ENCODE data around the gene LYPLAL1.

Gene LYPLAL1

DNA sequence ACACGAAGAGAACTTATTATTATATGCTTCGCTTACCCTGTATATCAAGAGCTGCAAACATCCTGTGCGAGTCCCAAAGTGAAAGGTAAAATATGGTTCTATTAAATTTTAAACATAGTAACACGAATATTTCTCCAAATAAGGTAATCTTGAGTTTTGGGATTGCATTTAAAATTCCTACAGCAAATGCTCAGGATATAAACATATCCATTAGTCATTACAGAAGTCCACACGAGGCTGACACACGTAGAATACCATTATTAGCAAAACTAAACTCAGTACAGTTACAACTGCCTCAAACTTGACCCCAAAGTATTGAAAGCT lies 282 bp upstream of the LYPLAL1 start:
- no peaks in the 10 kb centered on the region for H3K36me3 ChIP-seq (ENCODE audit: low read depth)
- DNase-seq (ENCODE audit: low spot score) = no peak
- no peaks in the 10 kb centered on the region for H3K27me3 ChIP-seq (ENCODE audit: insufficient read depth, poor library complexity, severe bottlenecking)
- no peak overlapping the region for H3K27ac ChIP-seq (ENCODE audit: poor library complexity, severe bottlenecking)
- H3K4me3 ChIP-seq (ENCODE audit: severe bottlenecking) = peak overlapping the region; percentile 49
- no peaks in the 10 kb centered on the region for H3K9me3 ChIP-seq (ENCODE audit: severe bottlenecking)
- TF ChIP-seq, protein P1, sequence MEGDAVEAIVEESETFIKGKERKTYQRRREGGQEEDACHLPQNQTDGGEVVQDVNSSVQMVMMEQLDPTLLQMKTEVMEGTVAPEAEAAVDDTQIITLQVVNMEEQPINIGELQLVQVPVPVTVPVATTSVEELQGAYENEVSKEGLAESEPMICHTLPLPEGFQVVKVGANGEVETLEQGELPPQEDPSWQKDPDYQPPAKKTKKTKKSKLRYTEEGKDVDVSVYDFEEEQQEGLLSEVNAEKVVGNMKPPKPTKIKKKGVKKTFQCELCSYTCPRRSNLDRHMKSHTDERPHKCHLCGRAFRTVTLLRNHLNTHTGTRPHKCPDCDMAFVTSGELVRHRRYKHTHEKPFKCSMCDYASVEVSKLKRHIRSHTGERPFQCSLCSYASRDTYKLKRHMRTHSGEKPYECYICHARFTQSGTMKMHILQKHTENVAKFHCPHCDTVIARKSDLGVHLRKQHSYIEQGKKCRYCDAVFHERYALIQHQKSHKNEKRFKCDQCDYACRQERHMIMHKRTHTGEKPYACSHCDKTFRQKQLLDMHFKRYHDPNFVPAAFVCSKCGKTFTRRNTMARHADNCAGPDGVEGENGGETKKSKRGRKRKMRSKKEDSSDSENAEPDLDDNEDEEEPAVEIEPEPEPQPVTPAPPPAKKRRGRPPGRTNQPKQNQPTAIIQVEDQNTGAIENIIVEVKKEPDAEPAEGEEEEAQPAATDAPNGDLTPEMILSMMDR (IDR thresholded peaks at IDR 0.05; ENCODE audit: poor library complexity, severe bottlenecking) = no peak
- peaks cover 7% of the 10 kb centered on the region for H3K4me1 ChIP-seq (ENCODE audit: insufficient read depth, poor library complexity, severe bottlenecking)
- no peak for ATAC-seq (ENCODE audit: low read depth)

DNA sequence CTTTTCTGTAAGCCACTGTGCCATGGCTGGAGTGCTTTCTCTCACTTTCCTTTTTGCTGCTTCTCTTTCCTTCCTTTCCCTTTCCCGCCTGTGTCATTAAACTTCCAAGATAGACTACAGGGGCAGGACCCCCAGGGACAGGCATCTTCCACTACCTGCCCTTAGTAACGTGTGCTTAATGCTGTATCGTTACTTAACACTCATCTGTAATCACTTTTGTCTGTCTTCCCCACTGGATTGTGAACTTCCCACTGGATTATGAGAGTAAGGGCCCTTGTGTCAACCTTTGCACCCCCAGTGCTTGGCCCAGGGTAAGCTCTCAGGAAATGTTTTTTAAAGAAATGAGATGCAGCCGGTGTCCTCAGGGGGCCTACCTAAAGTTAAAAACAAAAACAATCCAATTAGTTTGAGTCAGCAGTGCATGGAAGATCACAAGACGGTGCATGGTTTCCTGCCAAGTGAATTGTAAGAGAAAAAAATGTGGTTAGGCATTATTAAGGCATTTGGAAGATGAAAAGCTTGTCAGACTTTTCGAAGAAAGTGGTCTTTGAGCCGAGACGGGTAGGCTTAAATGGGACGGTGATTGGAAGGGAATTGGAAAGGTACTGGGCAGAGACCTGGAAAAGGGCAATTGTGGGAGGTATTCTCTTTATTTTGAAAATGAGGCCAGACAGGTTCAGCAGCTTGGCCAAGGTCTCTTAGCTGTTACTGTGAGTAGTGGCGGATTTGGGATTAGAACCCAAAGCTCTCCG lies 958 bp downstream of the LYPLAL1 start:
- peak overlapping the region; percentile 33 for H3K27ac ChIP-seq (ENCODE audit: poor library complexity, severe bottlenecking)
- H3K4me3 ChIP-seq (ENCODE audit: severe bottlenecking) = peak overlapping the region; percentile 49
- TF ChIP-seq, protein P1 (IDR thresholded peaks at IDR 0.05; ENCODE audit: poor library complexity, severe bottlenecking) = no peak
- H3K36me3 ChIP-seq (ENCODE audit: low read depth) = no peaks in the 10 kb centered on the region
- DNase-seq (ENCODE audit: low spot score) = no peak
- H3K4me1 ChIP-seq (ENCODE audit: insufficient read depth, poor library complexity, severe bottlenecking) = peaks cover 7% of the 10 kb centered on the region
- no peaks in the 10 kb centered on the region for H3K27me3 ChIP-seq (ENCODE audit: insufficient read depth, poor library complexity, severe bottlenecking)
- H3K9me3 ChIP-seq (ENCODE audit: severe bottlenecking) = no peaks in the 10 kb centered on the region
- ATAC-seq (ENCODE audit: low read depth) = peak; percentile 24; the same call in 2 of the 3 replicates

DNA sequence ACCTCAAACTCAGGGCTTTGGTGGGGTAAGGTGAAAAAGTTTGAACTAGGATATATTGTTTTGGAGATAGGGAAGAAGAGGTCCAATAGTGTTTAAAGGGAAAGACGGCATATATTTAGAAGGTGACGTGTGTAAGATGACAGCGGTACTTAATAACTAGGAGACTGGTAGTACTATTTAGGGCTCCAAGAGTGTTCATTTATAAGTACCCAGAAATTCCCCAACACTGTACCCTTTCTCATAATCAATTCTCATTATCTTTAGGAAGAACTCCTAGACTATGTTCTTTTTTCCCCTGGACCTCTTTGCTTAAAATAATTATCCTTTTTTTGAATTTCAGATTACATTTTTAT lies 1.5 kb downstream of the LYPLAL1 start:
- H3K4me3 ChIP-seq (ENCODE audit: severe bottlenecking) = no peak overlapping the region
- TF ChIP-seq, protein P1 (IDR thresholded peaks at IDR 0.05; ENCODE audit: poor library complexity, severe bottlenecking) = no peak
- H3K27me3 ChIP-seq (ENCODE audit: insufficient read depth, poor library complexity, severe bottlenecking) = no peaks in the 10 kb centered on the region
- ATAC-seq (ENCODE audit: low read depth) (no peak), DNase-seq (ENCODE audit: low spot score) (no peak)
- H3K9me3 ChIP-seq (ENCODE audit: severe bottlenecking) = no peaks in the 10 kb centered on the region
- H3K27ac ChIP-seq (ENCODE audit: poor library complexity, severe bottlenecking) = peak overlapping the region; percentile 33
- H3K36me3 ChIP-seq (ENCODE audit: low read depth) = no peaks in the 10 kb centered on the region
- peaks cover 7% of the 10 kb centered on the region for H3K4me1 ChIP-seq (ENCODE audit: insufficient read depth, poor library complexity, severe bottlenecking)

DNA sequence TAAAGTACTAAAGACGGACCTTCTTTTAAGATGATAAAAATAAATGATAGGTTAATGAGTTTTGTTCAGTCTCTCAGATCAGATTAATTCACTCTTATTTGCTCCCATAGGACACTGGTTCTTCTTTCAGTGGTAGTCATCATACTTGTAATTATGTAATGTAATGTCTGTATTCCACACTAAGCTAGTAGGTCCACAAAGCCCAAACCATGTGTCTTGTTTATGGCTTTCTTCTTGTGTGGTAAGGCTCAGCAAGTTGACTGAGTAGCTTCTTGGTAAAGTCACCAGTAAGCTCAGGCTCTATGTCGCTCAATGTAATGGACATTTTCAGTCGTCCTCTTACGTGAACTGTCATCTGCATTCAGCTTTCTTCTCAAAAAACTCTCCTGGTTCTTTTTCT lies 2.5 kb downstream of the LYPLAL1 start:
- ATAC-seq (ENCODE audit: low read depth) = no peak
- Histone ChIP-seq H3K27ac (ENCODE audit: poor library complexity, severe bottlenecking) (no peak overlapping the region), H3K9me3 (ENCODE audit: severe bottlenecking) (no peaks in the 10 kb centered on the region), H3K27me3 (ENCODE audit: insufficient read depth, poor library complexity, severe bottlenecking) (no peaks in the 10 kb centered on the region), H3K4me1 (ENCODE audit: insufficient read depth, poor library complexity, severe bottlenecking) (peaks cover 7% of the 10 kb centered on the region), H3K36me3 (ENCODE audit: low read depth) (no peaks in the 10 kb centered on the region), H3K4me3 (ENCODE audit: severe bottlenecking) (no peak overlapping the region)
- DNase-seq (ENCODE audit: low spot score) = no peak
- TF ChIP-seq, protein P1 (IDR thresholded peaks at IDR 0.05; ENCODE audit: poor library complexity, severe bottlenecking) = no peak

DNA sequence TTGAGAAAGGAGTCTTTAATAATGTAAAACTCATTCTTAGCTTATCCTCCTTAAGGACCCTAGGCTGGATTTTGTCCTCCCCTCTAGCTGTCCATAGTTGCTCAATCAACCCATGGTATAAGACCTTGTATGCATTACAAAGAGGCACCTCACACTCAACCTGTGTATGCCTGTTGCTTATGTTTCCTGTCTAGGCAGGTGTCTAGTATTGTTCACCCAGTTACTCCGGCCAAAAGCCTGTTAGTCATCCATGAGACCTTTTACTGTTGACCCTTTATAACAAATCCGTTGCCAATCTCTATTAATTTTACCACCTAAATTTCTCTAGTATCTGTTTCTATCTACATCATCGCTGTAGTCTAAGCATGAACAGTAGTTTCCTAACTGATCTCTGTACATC lies 3.7 kb downstream of the LYPLAL1 start:
- TF ChIP-seq, protein P1 (IDR thresholded peaks at IDR 0.05; ENCODE audit: poor library complexity, severe bottlenecking) = no peak
- Histone ChIP-seq H3K9me3 (ENCODE audit: severe bottlenecking) (no peaks in the 10 kb centered on the region), H3K36me3 (ENCODE audit: low read depth) (no peaks in the 10 kb centered on the region), H3K4me3 (ENCODE audit: severe bottlenecking) (no peak overlapping the region), H3K27me3 (ENCODE audit: insufficient read depth, poor library complexity, severe bottlenecking) (no peaks in the 10 kb centered on the region), H3K27ac (ENCODE audit: poor library complexity, severe bottlenecking) (no peak overlapping the region), H3K4me1 (ENCODE audit: insufficient read depth, poor library complexity, severe bottlenecking) (peaks cover 7% of the 10 kb centered on the region)
- DNase-seq (ENCODE audit: low spot score) (no peak), ATAC-seq (ENCODE audit: low read depth) (peak; percentile 80)

Measured in RWPE2 (cell line).